Activated gamma-delta T cell treated with Interleukin-2 at 50 U/mL for 16 hours (primary cell): ENCODE results near the gene AFF2.

Source experiments
- DNase-seq: peaks from one replicate; pipeline ENCODE4 v3.0.0-alpha.2; 2020

Gene AFF2

DNA sequence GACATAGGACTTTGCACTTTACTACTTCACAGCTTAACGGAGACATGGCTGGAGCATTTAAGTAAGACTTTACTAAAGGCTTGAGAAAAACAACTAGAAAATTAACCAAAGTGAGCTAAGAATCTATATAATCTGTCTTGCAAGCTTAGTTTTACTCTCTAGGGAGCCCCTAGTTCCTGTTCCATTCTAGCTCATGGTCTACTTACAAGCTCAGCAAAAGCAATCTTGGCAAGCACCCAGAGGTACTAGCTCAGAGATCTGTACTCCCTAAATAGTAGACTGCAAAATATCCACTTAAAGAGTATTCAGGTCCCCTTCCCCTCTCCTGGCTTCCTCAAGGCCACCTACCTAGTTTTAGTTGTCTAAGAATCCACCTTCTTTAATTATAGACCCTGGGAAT lies 535.7 kb downstream of the AFF2 start:
- DNase-seq, result no peak

DNA sequence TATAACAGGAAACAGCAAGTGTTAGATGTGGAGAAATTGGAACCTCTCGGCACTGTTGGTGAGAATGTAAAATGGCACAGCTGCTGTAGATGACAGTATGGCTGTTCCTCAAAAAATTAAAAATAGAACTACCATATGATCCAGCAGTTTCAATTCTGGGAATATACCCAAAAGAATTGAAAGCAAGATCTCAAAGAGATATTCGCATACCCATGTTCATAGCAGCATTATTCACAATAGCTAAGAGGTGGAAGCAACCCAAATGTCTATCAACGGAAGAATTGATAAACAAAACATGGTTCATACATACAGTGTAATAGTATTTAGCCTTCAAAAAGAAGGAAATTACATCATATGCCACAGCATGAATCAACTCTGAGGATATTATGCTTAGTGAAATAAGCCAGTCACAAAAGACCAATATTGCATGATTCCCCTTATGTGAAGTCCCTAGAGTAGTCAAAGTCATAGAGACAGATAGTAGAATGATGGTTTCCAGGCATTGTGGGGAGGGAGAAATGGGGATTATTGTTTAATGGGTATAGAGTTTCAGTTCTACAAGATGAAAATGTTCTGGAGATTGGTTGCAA lies 537.0 kb downstream of the AFF2 start:
- no peak for DNase-seq

- DNase-seq, result no peak
These were observed 538.6 kb downstream of the AFF2 start for GRCh38 chrX:149039057-149039456.

GRCh38 chrX:149040873-149041535 lies 540.6 kb downstream of the AFF2 start:
- DNase-seq, result no peak

DNA sequence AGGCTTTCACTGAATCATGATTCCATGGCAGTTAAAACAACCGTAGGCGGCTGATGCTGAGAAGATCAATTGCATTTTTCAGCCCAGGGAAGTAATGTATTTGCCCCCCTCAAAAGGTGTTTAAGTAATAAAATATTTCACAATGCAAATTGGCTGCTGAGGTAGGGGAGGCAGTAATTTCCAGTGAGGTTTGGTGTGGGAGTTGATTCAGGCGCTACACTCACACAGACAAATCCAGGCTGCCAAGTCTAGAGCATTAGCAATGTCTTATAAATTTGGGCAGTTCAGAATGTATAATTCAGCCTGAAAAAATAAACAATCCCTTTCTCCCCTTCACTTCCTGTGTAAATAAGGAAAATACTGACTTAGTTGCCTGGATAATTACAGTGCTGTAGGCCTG lies 543.0 kb downstream of the AFF2 start:
- no peak for DNase-seq

GRCh38 chrX:149044471-149044870 lies 544.1 kb downstream of the AFF2 start:
- no peak for DNase-seq

DNA sequence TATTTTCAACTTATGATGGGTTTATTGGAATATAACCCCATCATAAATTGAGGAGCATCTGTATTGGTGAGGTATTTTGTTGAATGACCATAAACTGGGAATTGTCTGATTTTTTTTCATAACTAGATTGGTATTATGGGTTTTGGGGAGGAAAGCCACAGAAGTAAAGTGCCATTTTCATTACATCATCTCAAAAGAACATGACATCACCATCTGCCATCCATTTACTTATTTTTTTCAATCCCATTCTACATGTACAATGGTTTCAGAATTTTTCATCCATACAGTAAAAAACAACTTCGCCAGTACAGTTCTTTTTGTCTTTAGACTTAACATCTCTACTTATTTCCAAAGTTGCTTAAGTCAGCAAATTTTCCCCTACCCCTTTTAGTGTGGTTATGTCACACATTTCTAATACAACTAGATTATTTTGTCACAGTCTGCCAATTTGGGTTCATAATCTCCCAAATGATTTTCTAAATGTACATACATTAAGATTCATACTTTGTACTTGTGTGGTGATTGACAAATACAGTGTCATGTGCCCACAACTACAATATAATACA lies 545.3 kb downstream of the AFF2 start:
- no peak for DNase-seq
